ENCODE results near the gene MACF1. TPM values are rescaled to one million over a fixed set of nuclear protein-coding genes. Genes with fewer than 3 reads are reported as not detected.
"Not testable (repeated sequence)": the region's sequence is repeated elsewhere in the genome, so short reads cannot be mapped to it uniquely, and the experiment has no call there.

Gene MACF1
- total and polyA plus RNA-seq, 2 of the 13 experiments (the other 11 are each of a cell fraction or from before 2014, with no cell fraction given), result 36.7 to 65.4 TPM

DNA sequence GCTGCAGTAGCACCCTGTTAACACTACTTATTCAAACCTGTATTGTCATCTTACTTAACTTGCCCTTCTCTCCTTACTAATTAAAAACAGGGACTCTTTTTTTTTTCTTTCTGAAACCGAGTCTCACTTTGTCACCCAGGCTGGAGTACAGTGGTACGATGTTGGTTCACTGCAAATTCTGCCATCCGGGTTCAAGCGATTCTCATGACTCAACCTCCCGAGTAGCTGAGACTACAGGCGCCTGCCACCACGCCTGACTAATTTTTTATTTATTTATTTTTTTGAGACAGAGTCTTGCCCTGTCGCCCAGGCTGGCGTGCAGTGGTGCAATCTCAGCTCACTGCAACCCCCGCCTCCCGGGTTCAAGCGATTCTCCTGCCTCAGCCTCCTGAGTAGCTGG, 3.9 kb downstream of the MACF1 start:
- H3K4me2 ChIP-seq (ENCODE audit: low read depth, low read length); H3K36me3 ChIP-seq (replicated peaks in 1 of 2; ENCODE audit: control insufficient read depth in 1 of 2, insufficient read depth in 2 of 2, low read length in 2 of 2); H3K9me3 ChIP-seq (ENCODE audit: low read length); intact Hi-C loops (cut with micrococcal nuclease; ENCODE audit: unreplicated experiment); BruUV-seq (replicated peaks); DNase-seq (ENCODE audit: low spot score); ATAC-seq; POLR2A ChIA-PET; H3K9ac ChIP-seq (ENCODE audit: insufficient read depth, low read depth, low read length); in situ Hi-C loops (cut with HindIII; ENCODE audit: extremely low pct_ligation_motif_present, low pct_unique_long_range_greater_than_20kb); FAIRE-seq; H3K27me3 ChIP-seq (ENCODE audit: control insufficient read depth in 1 of 2, insufficient read depth in 2 of 2, low read length in 2 of 2); H3K27ac ChIP-seq (ENCODE audit: extremely low read length, insufficient read depth, low read length); H4K20me1 ChIP-seq (ENCODE audit: insufficient read depth, low read length); H3K4me3 ChIP-seq (replicated peaks in 1 of 3; ENCODE audit: insufficient read depth in 1 of 3, low read depth in 2 of 3, low read length in 3 of 3); CTCF ChIA-PET (ENCODE audit: low intra/inter-chr PET ratio, low total read pairs); H2AFZ ChIP-seq (ENCODE audit: low read length): not testable (repeated sequence)
- 97% methylated on average over 12 of the region's 12 CpGs for WGBS (ENCODE audit: low lambda C conversion rate)
- H3K4me1 ChIP-seq (ENCODE audit: insufficient read depth, low read length), result peaks cover 30% of the 10 kb centered on the region
- H3K79me2 ChIP-seq (ENCODE audit: insufficient read depth, low read length), result peaks cover 13% of the 10 kb centered on the region

DNA sequence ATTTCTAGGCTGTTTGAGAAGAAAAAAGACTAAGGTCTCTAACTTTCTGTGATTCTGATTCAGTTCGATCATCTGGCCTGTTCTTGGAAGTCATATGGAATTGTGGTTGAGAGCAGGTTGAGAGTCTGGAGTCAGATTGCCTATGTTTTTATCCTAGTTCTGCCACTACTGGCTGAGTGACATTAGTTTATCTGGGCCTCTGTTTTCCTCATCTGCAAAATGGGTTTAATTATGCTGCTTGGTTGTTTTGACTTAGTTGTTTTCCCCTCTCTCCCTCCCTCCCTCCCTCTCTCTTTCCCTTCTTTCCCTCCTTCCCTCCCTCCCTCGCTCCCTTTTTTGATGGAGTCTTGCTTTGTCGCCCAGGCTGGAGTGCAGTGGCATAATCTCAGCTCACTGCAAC, 6.2 kb downstream of the MACF1 start:
- DNase-seq (ENCODE audit: low spot score) (no peak), ATAC-seq (no peak), FAIRE-seq (no peak)
- peaks cover 4% of the 10 kb centered on the region for H3K79me2 ChIP-seq (ENCODE audit: insufficient read depth, low read length)
- H4K20me1 ChIP-seq (ENCODE audit: insufficient read depth, low read length), result peaks cover 12% of the 10 kb centered on the region
- in situ Hi-C loops (cut with HindIII; ENCODE audit: extremely low pct_ligation_motif_present, low pct_unique_long_range_greater_than_20kb) (no loop called here), intact Hi-C loops (cut with micrococcal nuclease; ENCODE audit: unreplicated experiment) (no loop called here)
- 98% methylated on average over 3 of the region's 3 CpGs for WGBS (ENCODE audit: low lambda C conversion rate)
- H3K36me3 ChIP-seq (replicated peaks in 1 of 2; ENCODE audit: control insufficient read depth in 1 of 2, insufficient read depth in 2 of 2, low read length in 2 of 2), result no peaks in the 10 kb centered on the region; a peak in 1 of 5 replicates
- BruUV-seq (replicated peaks), result no TSS peak
- CTCF ChIA-PET (ENCODE audit: low intra/inter-chr PET ratio, low total read pairs), result no interaction called here
- peaks cover 41% of the 10 kb centered on the region for H3K4me1 ChIP-seq (ENCODE audit: insufficient read depth, low read length)
- no peak overlapping the region for H3K4me3 ChIP-seq (replicated peaks in 1 of 3; ENCODE audit: insufficient read depth in 1 of 3, low read depth in 2 of 3, low read length in 3 of 3)
- H3K9me3 ChIP-seq (ENCODE audit: low read length), result no peaks in the 10 kb centered on the region
- POLR2A ChIA-PET, result no interaction called here
- H2AFZ ChIP-seq (ENCODE audit: low read length), result no peak overlapping the region
- no peak overlapping the region for H3K9ac ChIP-seq (ENCODE audit: insufficient read depth, low read depth, low read length)
- H3K27me3 ChIP-seq (ENCODE audit: control insufficient read depth in 1 of 2, insufficient read depth in 2 of 2, low read length in 2 of 2), result no peaks in the 10 kb centered on the region
- H3K27ac ChIP-seq (ENCODE audit: extremely low read length, insufficient read depth, low read length), result no peak overlapping the region
- H3K4me2 ChIP-seq (ENCODE audit: low read depth, low read length), result no peak overlapping the region
- no peak for TF ChIP-seq ZNF260 (CRISPR knock-in tag; IDR thresholded peaks at IDR 0.05; ENCODE audit: borderline replicate concordance, low read depth)
- TF ChIP-seq ZNF629 (CRISPR knock-in tag; conservative IDR thresholded peaks at IDR 0.05), result peak; percentile 90
- no peak for TF ChIP-seq NFYC (CRISPR knock-in tag; IDR thresholded peaks at IDR 0.05)
- TF ChIP-seq ZFP90 (CRISPR knock-in tag; IDR thresholded peaks at IDR 0.05; ENCODE audit: borderline replicate concordance), result no peak

Data from HepG2 (cell line).